Heart right ventricle (tissue), 16 donors: Measurements from ENCODE around the gene TMOD4. TPM values are rescaled to one million over a fixed set of nuclear protein-coding genes. Genes with fewer than 3 reads are reported as not detected.

Experiments
- ATAC-seq, 8 donors: fragments of 200-7000 bp; cut with Tn5 transposase; one replicate each; pipeline ENCODE4 v1.9.1; 2020; ENCODE audit warnings: mild to moderate bottlenecking in 8 of 8, moderate library complexity in 8 of 8, moderate number of reproducible peaks in 1 of 8
- DNase-seq, 2 donors: peaks; one replicate each; pipeline ENCODE4 v3.0.0-alpha.2; 2020
- H3K27ac ChIP-seq, 10 donors: fragments of 200-600 bp; sonication (generic) in 2 of 10; one replicate each; pipeline versions ENCODE4 v1.5.0 to v1.8.0; 2020 to 2022; ENCODE audit warnings: mild to moderate bottlenecking in 3 of 10
- H3K27me3 ChIP-seq, 7 donors: fragments of 200-600 bp; one replicate each; pipeline ENCODE4 v1.8.0; 2021 to 2022; ENCODE audit warnings: mild to moderate bottlenecking in 2 of 7
- H3K36me3 ChIP-seq, 9 donors: fragments of 200-600 bp; sonication (generic) in 1 of 9; one replicate each; pipeline versions ENCODE4 v1.5.0 to v1.8.0; 2020 to 2022; ENCODE audit warnings: mild to moderate bottlenecking in 2 of 9
- H3K4me1 ChIP-seq, 9 donors: fragments of 200-600 bp; sonication (generic) in 1 of 9; one replicate each; pipeline versions ENCODE4 v1.5.0 to v1.8.0; 2020 to 2022; ENCODE audit warnings: mild to moderate bottlenecking in 4 of 9
- H3K4me3 ChIP-seq, 10 donors: fragments of 200-600 bp; sonication (generic) in 2 of 10; one replicate each; pipeline versions ENCODE4 v1.5.0 to v1.8.0; 2020 to 2022; ENCODE audit warnings: mild to moderate bottlenecking in 7 of 10, moderate library complexity in 2 of 10
- H3K9me3 ChIP-seq, 11 donors: fragments of 200-600 bp in 10 of 11; sonication (generic) in 2 of 11; one replicate each; pipeline versions ENCODE4 v1.5.0 to v1.8.0; 2013 to 2022; ENCODE audit warnings: mild to moderate bottlenecking in 2 of 11, control low read depth in 1 of 11, moderate library complexity in 1 of 11
- WGBS, 2 donors: extraction: QIAGEN DNeasy Blood & Tissue Kit; methylation state at CpG; one replicate each; pipeline ENCODE4 v1.1.7; 2013; ENCODE audit warnings: inconsistent platforms in 1 of 2; 5-methylcytosine and 5-hydroxymethylcytosine counted together
- intact Hi-C, 10 donors: fragments of 100-400 bp; cut with DNase I; formaldehyde crosslinking; loops; one replicate each; pipeline versions ENCODE4 v1.11.1 to v1.14.2; 2022
- polyA plus RNA-seq, 2 donors: library from polyadenylated mRNA; stranded (reverse); fragments of 200-250 nt; gene quantifications; one replicate each; pipeline ENCODE4 v1.2.3, GENCODE V29; 2013
- total RNA-seq, 10 donors: library from RNA; stranded (reverse); fragmentation: NEBNext Ultra II Directional in 3 of 10; extraction: Animal tissue kit (Norgen Biotek cat#: 25700) in 3 of 10; gene quantifications; one replicate each; pipeline versions ENCODE4 v1.2.1 to v1.2.4, GENCODE V29; 2021 to 2023
- TF ChIP-seq, protein P1 (sequence below), 9 donors: fragments of 200-600 bp; sonication (generic) in 2 of 9; IDR thresholded peaks; one replicate each; pipeline versions ENCODE4 v1.5.0 to v1.8.0; 2021 to 2022; ENCODE audit warnings: antibody characterized with exemption in 9 of 9, mild to moderate bottlenecking in 5 of 9, moderate library complexity in 1 of 9
- donor health status: Arrhythmogenic right ventricular cardiomyopathy.
- donor health status: ischemic (EF 13 %, LVEDD 7.1; RV severe dilation, severe dysfunction).
- donor health status: healthy with polysubstance abuse.
- donor health status: DM: no; HTN: yes; CAD: no.
- donor health status: DM: no; HTN: no; CAD: no.
- donor health status: ischemic (EF 25% LVEDD 6.9; RV normal size, moderate dysfunction).
- donor health status: ischemic (EF 25% LVEDD 5.7; RV mildly dilated, moderate dysfunction).
- donor health status: healthy.
- donor health status: DM: yes; HTN: yes; CAD: no.
- donor health status: Ischemic cardiomyopathy.
- donor health status: ischemic (EF 35%, LVEDD 5.7; RV mildly dilated, moderate dysfunction).
- donor health status: nonischemic (EF 11% LVEDD 7.7; RV severe dilation, severe dysfunction).
- donor health status: DM: yes; HTN: yes; CAD: no.
- donor health status: PGD.
- donor health status: ischemic (EF 29% LVEDD 5.4; RV normal size, mild dysfunction).
- donor health status: nonischemic (EF 23%, LVEDD 6.1; RV moderate dilation, normal function).

The TMOD4 gene
- total and polyA plus RNA-seq, 12 donors: 0.06 to 0.88 (median 0.60) TPM; not detected in 8

DNA sequence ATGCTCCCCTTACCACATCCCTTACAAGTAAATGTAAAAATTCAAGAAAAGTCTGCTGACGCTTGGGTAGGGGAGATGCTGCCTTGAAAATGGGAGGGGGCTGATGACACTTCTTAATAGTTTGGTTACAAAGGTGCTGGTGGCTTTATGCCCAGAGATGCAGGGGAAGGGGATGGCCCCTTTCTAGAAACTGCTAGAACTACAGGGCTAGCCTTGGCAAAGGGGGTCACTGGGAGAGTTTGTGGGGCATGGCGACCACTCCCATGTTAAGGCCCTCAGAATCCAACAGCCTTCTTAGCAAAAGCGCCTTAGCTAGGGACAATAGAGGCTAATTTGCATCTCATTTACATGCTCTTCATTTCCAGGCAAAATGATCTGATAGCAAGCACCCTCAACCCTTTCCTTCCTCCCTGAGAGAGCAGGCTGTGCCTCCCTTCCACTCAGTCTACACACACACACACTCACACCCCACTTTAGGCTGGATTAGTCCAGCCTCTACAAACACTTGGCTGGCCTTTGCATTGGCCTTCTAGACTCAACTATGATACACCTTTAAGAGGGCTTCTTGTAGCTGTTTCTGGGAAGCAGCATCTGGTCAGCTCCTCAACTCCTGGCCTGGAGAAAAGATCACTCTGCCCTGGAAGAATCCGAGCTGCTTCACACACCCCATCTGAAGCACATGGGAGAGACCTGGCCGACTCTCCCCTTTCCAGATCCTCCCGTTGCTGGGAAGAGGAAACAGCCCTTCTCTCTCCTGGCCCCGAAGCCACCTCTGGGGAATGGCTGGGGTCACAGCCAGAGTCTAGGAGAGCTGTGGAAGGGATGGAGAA is 31.1 kb downstream of the TMOD4 start:
- Histone ChIP-seq H3K9me3 (no peaks in the 10 kb centered on the region), H3K36me3 (peaks cover 0 to 31% (median 5%) of the 10 kb centered on the region in 9 donors), H3K27me3 (peaks cover 0 to 15% (median 0%) of the 10 kb centered on the region in 7 donors), H3K27ac (peak overlapping the region; percentile 82 to 96 (median 89)), H3K4me3 (peak overlapping the region; percentile 83 to 100 (median 94)), H3K4me1 (peaks cover 21 to 64% (median 46%) of the 10 kb centered on the region in 9 donors)
- intact Hi-C loops: loop anchor here in 2 of 10 donors (5.0 kb wide), 3 partner anchors 72 to 122 kb away; partner anchors contain the start of gene GABPB2 (in 1 of the 2)
- TF ChIP-seq, protein P1, sequence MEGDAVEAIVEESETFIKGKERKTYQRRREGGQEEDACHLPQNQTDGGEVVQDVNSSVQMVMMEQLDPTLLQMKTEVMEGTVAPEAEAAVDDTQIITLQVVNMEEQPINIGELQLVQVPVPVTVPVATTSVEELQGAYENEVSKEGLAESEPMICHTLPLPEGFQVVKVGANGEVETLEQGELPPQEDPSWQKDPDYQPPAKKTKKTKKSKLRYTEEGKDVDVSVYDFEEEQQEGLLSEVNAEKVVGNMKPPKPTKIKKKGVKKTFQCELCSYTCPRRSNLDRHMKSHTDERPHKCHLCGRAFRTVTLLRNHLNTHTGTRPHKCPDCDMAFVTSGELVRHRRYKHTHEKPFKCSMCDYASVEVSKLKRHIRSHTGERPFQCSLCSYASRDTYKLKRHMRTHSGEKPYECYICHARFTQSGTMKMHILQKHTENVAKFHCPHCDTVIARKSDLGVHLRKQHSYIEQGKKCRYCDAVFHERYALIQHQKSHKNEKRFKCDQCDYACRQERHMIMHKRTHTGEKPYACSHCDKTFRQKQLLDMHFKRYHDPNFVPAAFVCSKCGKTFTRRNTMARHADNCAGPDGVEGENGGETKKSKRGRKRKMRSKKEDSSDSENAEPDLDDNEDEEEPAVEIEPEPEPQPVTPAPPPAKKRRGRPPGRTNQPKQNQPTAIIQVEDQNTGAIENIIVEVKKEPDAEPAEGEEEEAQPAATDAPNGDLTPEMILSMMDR (IDR thresholded peaks at IDR 0.05): no peak
- DNase-seq (peak in 1 of 2 donors; percentile 74), ATAC-seq (peak; percentile 2 to 56 (median 16))
- WGBS, 2 donors: 29 to 37% methylated on average over 7 of the region's 7 CpGs

- H3K36me3 ChIP-seq: peaks cover 0 to 38% (median 12%) of the 10 kb centered on the region in 9 donors
- no peak for ATAC-seq
- WGBS, 2 donors: 15 to 18% methylated on average over 4 to 5 of the region's 5 CpGs
- peak overlapping the region in 9 of 10 donors; percentile 24 to 100 (median 96) for H3K4me3 ChIP-seq
- TF ChIP-seq, protein P1 (IDR thresholded peaks at IDR 0.05): no peak
- peaks cover 21 to 61% (median 46%) of the 10 kb centered on the region in 9 donors for H3K4me1 ChIP-seq
- intact Hi-C loops: no loop called here
- DNase-seq: peak in 1 of 2 donors; percentile 50
- peak overlapping the region; percentile 82 to 96 (median 89) for H3K27ac ChIP-seq
- peaks cover 0 to 15% (median 0%) of the 10 kb centered on the region in 7 donors for H3K27me3 ChIP-seq
- no peaks in the 10 kb centered on the region for H3K9me3 ChIP-seq
Measured at GRCh38 chr1:151143986-151144385, 31.8 kb downstream of the TMOD4 start.

GRCh38 chr1:151143057-151143435 is 32.7 kb downstream of the TMOD4 start:
- H3K4me3 ChIP-seq: peak overlapping the region in 4 of 10 donors; percentile 1 to 100 (median 48)
- intact Hi-C loops: no loop called here
- peak in 6 of 8 donors; percentile 1 to 10 (median 5) for ATAC-seq

More at GRCh38 chr1:151143057-151143435, 32.7 kb downstream of the TMOD4 start:
- TF ChIP-seq, protein P1 (IDR thresholded peaks at IDR 0.05): peak in 1 of 9 donors; percentile 19
- peaks cover 0 to 15% (median 0%) of the 10 kb centered on the region in 7 donors for H3K27me3 ChIP-seq
- DNase-seq: no peak
- 38 to 39% methylated on average over 7 of the region's 7 CpGs for WGBS, 2 donors
- peaks cover 21 to 66% (median 47%) of the 10 kb centered on the region in 9 donors for H3K4me1 ChIP-seq
- H3K36me3 ChIP-seq: peaks cover 0 to 47% (median 16%) of the 10 kb centered on the region in 9 donors
- H3K27ac ChIP-seq: peak overlapping the region; percentile 82 to 96 (median 89)
- no peaks in the 10 kb centered on the region for H3K9me3 ChIP-seq
